Stimulated activated CD4-positive, alpha-beta T cell treated with anti-CD3 and anti-CD28 coated beads, Interleukin-15, amount 100 ng/mL, for 1 hour (primary cell): Measurements from ENCODE around the gene WIZ.
A peak's percentile ranks its signal among the peaks of the same experiment; 100 is the strongest.
"Not testable (repeated sequence)": the region's sequence is repeated elsewhere in the genome, so short reads cannot be mapped to it uniquely, and the experiment has no call there.

Source experiments
- DNase-seq, 2 donors: peaks; one replicate each; pipeline ENCODE4 v3.0.0-alpha.2; 2020; ENCODE audit warnings: low read depth in 1 of 2, low spot score in 1 of 2

WIZ gene, protein sequence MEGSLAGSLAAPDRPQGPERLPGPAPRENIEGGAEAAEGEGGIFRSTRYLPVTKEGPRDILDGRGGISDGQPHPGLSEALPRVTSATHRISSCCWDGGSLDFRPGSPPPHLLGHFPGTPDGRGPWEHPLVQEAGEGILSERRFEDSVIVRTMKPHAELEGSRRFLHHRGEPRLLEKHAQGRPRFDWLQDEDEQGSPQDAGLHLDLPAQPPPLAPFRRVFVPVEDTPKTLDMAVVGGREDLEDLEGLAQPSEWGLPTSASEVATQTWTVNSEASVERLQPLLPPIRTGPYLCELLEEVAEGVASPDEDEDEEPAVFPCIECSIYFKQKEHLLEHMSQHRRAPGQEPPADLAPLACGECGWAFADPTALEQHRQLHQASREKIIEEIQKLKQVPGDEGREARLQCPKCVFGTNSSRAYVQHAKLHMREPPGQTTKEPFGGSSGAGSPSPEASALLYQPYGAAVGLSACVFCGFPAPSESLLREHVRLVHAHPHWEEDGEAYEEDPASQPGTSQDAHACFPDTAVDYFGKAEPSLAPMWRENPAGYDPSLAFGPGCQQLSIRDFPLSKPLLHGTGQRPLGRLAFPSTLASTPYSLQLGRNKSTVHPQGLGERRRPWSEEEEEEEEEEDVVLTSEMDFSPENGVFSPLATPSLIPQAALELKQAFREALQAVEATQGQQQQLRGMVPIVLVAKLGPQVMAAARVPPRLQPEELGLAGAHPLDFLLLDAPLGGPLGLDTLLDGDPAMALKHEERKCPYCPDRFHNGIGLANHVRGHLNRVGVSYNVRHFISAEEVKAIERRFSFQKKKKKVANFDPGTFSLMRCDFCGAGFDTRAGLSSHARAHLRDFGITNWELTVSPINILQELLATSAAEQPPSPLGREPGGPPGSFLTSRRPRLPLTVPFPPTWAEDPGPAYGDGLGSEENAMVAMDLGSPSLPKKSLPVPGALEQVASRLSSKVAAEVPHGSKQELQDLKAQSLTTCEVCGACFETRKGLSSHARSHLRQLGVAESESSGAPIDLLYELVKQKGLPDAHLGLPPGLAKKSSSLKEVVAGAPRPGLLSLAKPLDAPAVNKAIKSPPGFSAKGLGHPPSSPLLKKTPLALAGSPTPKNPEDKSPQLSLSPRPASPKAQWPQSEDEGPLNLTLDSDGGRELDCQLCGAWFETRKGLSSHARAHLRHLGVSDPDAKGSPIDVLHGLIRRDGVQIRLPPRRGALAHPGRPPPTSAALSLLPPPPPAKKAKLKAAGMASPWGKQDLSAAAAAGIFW (N-terminal part only)

DNA sequence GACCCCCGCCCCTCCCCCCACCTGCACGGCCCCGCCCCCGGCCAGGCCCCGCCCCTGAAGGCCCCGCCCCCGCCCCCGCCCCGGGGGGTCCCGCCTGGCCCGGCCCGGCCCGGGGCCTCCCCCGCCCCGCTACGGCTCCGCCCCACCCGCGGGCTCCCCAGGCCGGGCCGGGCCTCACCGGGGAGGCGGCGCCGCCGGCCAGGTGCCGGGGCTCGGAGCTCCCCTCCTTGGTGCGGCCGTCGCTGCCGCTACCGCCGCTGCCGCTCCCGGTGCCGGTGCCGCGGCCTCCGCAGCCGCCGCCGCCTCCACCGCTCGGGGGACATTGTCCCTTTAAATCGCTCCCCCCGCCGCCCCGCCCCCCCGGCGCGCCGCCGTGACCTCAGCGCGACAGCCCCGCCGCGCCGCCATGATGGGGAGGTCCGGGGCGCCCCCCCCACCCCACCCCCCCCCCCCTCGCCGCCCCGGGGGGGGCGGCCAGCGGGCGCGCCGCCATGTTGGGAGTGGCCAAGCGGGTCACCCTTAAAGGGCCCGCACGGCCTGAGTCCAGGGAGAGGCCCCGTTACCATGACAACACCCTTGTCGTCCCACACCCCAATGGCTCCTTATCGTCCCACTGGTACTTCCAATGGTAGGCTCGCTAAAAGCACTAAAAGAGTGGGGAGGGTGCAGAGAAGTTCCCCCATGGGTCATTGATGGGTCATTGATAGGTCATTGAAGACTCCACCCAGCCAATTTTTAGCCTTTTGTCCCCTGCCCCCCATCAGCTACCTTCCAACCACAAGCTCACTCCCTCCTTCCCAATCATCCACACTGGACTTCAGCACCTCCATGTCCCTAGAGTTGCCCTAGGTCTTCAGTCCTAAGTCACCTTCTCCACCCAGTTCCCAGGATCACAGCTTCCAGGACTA is at the start of gene WIZ:
Gene WIZ (minus strand): TSS at position 337 of the 908 bp plus-strand sequence. CDS start 1,649 bp downstream, outside the sequence.
- DNase-seq, result peak; percentile 76 to 84

GRCh38 chr19:15498910-15499309 is 49.2 kb upstream of the WIZ start:
- DNase-seq, result no peak

- DNase-seq, result no peak
Observed at GRCh38 chr19:15498156-15498858, 48.6 kb upstream of the WIZ start.

DNA sequence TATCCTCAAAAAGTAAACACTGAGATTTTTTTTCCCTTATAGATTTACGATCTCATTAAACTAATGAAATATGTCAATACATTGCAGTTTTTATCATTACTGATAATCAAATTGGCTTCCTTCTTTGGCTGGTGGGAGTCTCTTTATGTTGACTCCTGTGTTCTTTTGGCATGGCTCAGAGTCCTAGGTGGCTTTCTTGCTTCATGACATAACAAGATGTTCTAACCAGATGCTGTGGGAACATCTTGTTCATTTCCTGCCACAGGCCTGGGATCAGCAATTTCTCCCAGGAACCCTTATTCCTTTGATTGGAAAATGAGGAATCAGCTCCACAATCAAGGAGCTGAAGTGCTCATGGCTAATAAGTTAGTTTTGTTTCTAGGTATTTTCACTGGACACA is 45.4 kb upstream of the WIZ start:
- DNase-seq, result no peak

DNA sequence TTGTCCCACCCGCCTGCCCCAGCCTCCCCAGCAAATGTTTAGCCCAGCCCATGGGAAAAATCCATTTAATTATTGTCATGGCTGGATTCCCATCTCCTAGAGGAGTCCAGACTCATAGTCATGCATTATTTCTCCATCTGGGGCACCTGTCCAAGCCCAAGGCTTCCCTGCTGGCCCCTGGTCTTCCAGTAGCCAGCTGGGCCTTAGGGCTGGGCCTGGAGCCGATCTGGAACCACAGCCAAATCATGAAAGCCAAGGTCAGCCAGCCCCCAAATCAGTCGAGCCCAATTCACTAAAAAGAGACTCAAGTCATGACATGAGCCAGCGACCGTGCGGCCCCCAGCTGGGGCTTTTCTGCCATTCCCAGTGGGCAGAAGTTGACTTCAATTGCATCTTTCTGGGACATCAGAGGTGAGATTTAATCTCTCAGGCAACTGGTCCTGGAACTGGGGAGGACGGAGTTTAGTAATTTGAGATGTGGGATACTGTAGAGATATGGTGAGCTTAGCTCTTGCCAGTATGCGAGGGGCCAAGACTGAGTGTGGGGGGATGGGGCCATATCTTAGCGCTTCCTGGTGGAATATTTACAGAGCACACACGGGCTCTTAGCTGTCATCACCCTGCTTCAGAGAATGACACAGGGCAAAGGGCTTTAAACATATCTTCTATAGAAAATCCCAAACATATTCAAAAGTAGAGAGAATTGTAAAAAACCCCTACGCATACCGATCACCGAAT is 38.9 kb upstream of the WIZ start:
- no peak for DNase-seq

DNA sequence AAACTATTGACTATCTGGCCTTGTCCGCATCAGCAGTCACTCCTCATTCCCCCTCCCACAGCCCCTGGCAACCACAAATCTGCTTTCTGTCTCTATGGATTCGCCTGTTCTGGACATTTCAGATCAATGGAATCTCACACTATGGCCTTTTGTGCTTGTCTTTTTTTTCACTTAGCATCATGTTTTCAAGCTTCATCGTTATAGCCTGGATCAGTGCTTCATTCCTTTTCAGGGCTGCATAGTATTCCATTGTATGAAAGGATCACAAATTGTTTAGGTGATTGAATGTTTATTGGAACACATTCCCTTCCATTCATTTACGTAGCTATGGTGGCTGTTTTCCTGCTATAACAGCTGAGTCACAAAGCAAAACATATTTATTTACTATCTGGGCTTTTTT is 37.3 kb upstream of the WIZ start:
- no peak for DNase-seq

GRCh38 chr19:15485768-15486167 is 36.0 kb upstream of the WIZ start:
- not testable (repeated sequence) for DNase-seq

DNA sequence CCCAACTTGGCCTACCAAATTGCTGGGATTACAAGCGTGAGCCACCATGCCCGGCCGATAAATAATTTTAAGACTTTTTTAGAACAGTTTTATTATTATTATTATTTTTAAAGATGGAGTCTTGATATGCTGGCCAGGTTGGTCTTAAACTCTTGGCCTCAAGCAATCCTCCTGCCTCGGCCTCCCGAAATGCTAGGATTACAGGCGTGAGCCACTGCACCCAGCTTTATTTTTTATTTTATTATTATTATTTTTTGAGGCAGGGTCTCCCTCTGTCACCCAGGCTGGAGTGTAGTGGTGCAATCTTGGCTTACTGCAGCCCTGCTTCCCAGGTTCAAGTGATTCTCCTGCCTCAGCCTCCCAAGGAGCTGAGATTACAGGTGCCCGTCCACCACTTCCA is 31.2 kb upstream of the WIZ start:
- DNase-seq, result not testable (repeated sequence)

GRCh38 chr19:15479391-15480345 is 29.9 kb upstream of the WIZ start, which contains the start of gene PGLYRP2:
Gene PGLYRP2, minus strand, starts transcription at chr19:15479501. Its CDS starts 130 bp downstream, at chr19:15479371.
- no peak for DNase-seq

DNA sequence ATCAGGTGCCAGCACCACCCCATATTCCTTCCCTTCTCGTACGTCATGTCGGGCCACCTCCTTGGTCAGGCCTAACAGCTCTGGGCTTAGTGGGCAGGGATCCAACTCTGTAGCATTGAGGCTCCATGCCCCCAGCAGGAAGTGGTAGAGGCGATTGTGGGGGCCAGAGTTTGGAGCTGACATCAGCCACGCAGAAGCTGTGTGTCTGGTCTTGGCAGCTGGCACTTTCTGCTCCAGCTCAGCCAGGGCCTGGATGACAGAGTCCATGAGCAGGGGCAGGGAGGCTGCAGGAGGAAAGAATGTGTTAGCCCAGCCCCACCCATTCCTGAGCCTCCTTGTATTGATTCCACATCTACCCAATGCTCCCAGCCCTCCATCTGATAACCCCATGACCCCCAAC is 26.6 kb upstream of the WIZ start:
- no peak for DNase-seq

GRCh38 chr19:15475611-15476010 is 25.9 kb upstream of the WIZ start:
- no peak for DNase-seq

DNA sequence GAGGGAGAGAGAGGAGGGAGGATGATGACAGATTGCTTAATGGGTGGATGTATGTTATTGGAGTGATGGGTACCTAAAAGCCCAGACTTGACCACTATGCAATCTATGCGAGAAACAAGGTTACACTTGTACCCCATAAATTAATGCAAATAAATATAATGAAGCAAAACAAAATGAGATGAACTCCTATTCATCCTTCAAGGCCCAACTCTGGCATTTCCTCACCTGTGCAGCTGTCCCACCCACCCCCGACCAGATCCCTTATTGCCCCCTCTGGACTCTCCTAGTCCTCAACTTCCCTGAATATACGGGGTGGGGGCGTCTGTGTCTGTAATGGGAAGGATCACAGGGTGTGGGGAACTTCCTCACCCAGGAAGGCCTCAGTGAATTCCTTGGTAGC is 25.4 kb upstream of the WIZ start:
- DNase-seq, result no peak

DNA sequence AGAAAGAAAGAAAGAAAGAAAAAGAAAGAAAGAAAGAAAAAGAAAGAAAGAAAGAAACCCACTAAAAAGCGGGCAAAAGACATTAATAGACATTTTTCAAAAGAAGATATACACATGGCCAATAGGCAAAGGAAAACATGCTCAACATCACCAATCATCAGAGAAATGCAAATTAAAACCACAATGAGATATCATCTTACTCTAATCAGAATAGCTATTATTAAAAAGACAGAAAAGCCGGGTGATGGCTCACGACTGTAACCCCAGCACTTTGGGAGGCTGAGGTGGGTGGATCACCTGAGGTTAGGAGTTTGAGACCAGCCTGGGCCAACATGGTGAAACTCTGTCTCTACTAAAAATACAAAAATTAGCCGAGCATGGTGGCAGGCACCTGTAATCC is 24.1 kb upstream of the WIZ start:
- DNase-seq, result not testable (repeated sequence)

DNA sequence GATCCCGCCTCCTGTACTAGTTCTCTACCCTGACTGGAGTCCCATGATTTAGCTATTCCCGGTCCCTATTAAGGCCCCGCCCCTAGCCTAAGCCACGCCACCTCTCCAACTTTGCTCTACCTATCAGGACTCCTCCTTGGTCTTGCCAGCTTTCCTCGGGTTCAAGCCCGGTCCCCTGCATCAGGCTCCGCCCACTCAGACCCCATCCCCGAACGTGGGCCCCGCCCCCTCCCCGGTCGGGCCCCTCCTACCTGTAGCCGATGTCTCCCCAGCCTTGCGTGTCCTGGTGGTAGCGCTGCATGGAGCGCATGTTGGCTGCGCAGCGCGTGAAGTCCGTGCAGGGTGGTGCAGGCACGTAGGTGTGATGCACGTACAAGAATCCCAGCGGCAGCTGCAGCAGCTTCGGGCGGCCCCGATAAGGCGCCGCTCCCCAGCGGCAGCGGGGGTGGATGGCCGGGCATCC is 21.9 kb upstream of the WIZ start:
- DNase-seq, result no peak

DNA sequence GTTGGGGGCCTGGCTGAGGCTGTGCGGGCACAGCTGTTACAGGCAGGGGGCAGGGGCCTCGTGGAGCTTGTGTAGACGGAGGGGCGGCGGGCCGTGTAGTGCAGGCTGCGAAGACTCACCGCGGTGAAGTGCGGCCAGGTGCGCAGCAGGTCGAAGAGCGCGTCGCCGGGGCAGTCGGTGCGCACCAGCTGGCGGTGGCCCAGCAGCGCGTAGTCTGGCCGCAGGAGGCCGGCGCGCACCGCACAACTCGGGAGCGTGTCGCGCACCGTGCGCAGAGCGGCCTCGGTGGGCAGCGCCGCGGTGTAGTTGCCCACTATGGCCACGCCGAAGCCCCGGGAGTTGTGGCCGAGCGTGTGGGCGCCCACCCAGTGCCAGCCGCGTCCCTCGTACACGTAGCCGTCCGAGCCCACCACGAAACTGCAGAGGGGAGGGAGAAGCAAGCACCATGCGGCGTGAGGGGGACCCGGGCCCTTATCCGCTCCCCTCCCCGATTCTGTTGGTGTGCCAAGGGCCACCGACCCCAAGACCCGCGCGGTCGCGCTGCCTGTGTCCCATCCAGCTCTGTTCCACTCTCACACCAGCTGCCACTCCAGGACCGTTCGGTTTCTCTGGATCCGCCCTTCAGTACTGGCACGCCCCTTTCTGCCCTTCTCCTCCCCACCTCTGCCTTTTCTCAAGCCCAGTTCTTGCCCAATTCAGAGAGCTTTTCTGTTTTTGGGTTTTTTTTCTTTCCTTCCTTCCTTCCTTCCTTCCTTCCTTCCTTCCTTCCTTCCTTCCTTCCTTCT is 19.9 kb upstream of the WIZ start:
- DNase-seq, result no peak

- DNase-seq, result no peak
Observed at GRCh38 chr19:15468675-15469512, 19.1 kb upstream of the WIZ start.
